HCT116 (cell line): ENCODE measurements around the gene CDK5RAP1.

Experiments
- ATF3 ChIP-seq: IDR thresholded peaks from 2 replicates; pipeline ENCODE4 v1.6.1; 2012
- CTCF ChIP-seq, 3 experiments: fragments of 200-600 bp in 1 of 3; sonication (generic) in 1 of 3; IDR thresholded peaks in 2 of 3; conservative IDR thresholded peaks in 1 of 3; 2 replicates each; pipeline ENCODE4 v1.5.1; 2012 to 2017; ENCODE audit warnings: low read depth in 2 of 3, low read length in 2 of 3, antibody characterized with exemption in 1 of 3, borderline replicate concordance in 1 of 3, control low read depth in 1 of 3, mild to moderate bottlenecking in 1 of 3, mixed read lengths in 1 of 3, mixed run types in 1 of 3, moderate library complexity in 1 of 3; ENCODE audit not compliant: insufficient read depth in 1 of 3
- EZH2 ChIP-seq: fragments of 200-600 bp; sonication (generic); IDR thresholded peaks from 2 replicates; pipeline ENCODE4 v1.6.1; 2017; ENCODE audit warnings: antibody characterized with exemption, mixed run types
- EZH2phosphoT487 ChIP-seq: fragments of 200-600 bp; IDR thresholded peaks from 2 replicates; pipeline ENCODE4 v1.6.1; 2018; ENCODE audit warnings: antibody characterized with exemption, borderline replicate concordance
- POLR2A ChIP-seq: IDR thresholded peaks from 2 replicates; pipeline ENCODE4 v1.7.0; 2011; ENCODE audit warnings: borderline replicate concordance; ENCODE audit not compliant: insufficient read depth, insufficient read length; ENCODE audit errors: extremely low read depth
- RAD21 ChIP-seq: IDR thresholded peaks from 2 replicates; pipeline ENCODE4 v1.6.1; 2012; ENCODE audit warnings: low read depth, mild to moderate bottlenecking
- REST ChIP-seq: IDR thresholded peaks from 2 replicates; pipeline ENCODE4 v1.6.1; 2012; ENCODE audit warnings: low read depth
- TCF7L2 ChIP-seq: IDR thresholded peaks from 2 replicates; pipeline ENCODE4 v1.7.0; 2011; ENCODE audit warnings: borderline replicate concordance, inconsistent platforms; ENCODE audit not compliant: insufficient read depth, insufficient read length; ENCODE audit errors: extremely low read depth
- YY1 ChIP-seq: IDR thresholded peaks from 2 replicates; pipeline ENCODE4 v1.6.1; 2011; ENCODE audit warnings: low read length, low read depth, moderate library complexity, mild to moderate bottlenecking; ENCODE audit not compliant: insufficient replicate concordance; ENCODE audit errors: extremely low read depth
- ZNF274 ChIP-seq: fragments of 200-500 bp; sonication (Bioruptor generic); IDR thresholded peaks from 2 replicates; pipeline ENCODE4 v1.6.1; 2014; ENCODE audit warnings: mild to moderate bottlenecking, low read depth, low read length, inconsistent platforms

GRCh38 chr20:33328157-33329137, 72.9 kb downstream of the CDK5RAP1 start:
- no peak for TF ChIP-seq ZNF274
- no peak for TF ChIP-seq POLR2A
- no peak for TF ChIP-seq CTCF (IDR thresholded peaks at IDR 0.05 in 2 of 3, conservative IDR thresholded peaks at IDR 0.05 in 1 of 3; ENCODE audit: borderline replicate concordance in 1 of 3, insufficient read depth in 1 of 3, low read depth in 2 of 3, low read length in 2 of 3)
- no peak for TF ChIP-seq REST
- TF ChIP-seq RAD21, result no peak
- no peak for TF ChIP-seq EZH2phosphoT487
- TF ChIP-seq TCF7L2, result no peak
- no peak for TF ChIP-seq ATF3
- TF ChIP-seq EZH2, result no peak
- TF ChIP-seq YY1, result no peak
